K562 (cell line): ENCODE data around the gene ARHGAP18. TPM values are rescaled to one million over a fixed set of nuclear protein-coding genes. Genes with fewer than 3 reads are reported as not detected.
A peak's percentile ranks its signal among the peaks of the same experiment; 100 is the strongest.

ENCODE experiments used
- FOXA1 ChIP-seq: fragments of 450-650 bp; IDR thresholded peaks from 2 replicates; pipeline ENCODE4 v1.6.1; 2016; ENCODE audit warnings: mild to moderate bottlenecking, borderline replicate concordance
- PML ChIP-seq: IDR thresholded peaks from 2 replicates; pipeline ENCODE4 v1.6.1; 2012; ENCODE audit warnings: low read length, inconsistent platforms
- SMARCE1 ChIP-seq: fragments of 450-650 bp; IDR thresholded peaks from 2 replicates; pipeline ENCODE4 v1.7.1; 2016; ENCODE audit warnings: mild to moderate bottlenecking
- ZNF143 ChIP-seq: sonication (generic); formaldehyde crosslinking; IDR thresholded peaks from 2 replicates; pipeline ENCODE4 v1.9.0; 2022; ENCODE audit warnings: mild to moderate bottlenecking, missing genetic modification reagents
- ZNF584 ChIP-seq: fragments of 200-800 bp; sonication (Bioruptor generic); IDR thresholded peaks from 2 replicates; pipeline ENCODE4 v1.6.1; 2016; ENCODE audit warnings: low read depth, mild to moderate bottlenecking, missing genetic modification characterization, missing compliant biosample characterization
- ZNF695 ChIP-seq: fragments of 450-650 bp; formaldehyde crosslinking; IDR thresholded peaks from 2 replicates; pipeline ENCODE4 v1.4.0; 2020; ENCODE audit warnings: mild to moderate bottlenecking, moderate library complexity
- polyA plus RNA-seq, 8 experiments: library from polyadenylated mRNA; depleted of rRNA in 4 of 8; stranded (reverse) in 5 of 8; unstranded in 3 of 8; fragments of >200 nt; fragmentation: Nextera tagmentation in 2 of 8; fragmentation: Illumina TruSeq in 1 of 8; extraction: Ambion mirVana in 2 of 8; extraction: Trizol in 1 of 8; gene quantifications; 2 replicates each; pipeline versions ENCODE4 v1.2.1 to v1.2.3, GENCODE V29; 2011 to 2014; ENCODE audit warnings: inconsistent platforms in 1 of 8, missing spikeins in 1 of 8
- total RNA-seq, 7 experiments: library from RNA; depleted of rRNA in 6 of 7; stranded (reverse); fragments of >200 nt in 6 of 7; fragmentation: Illumina TruSeq in 2 of 7; extraction: Trizol in 2 of 7; gene quantifications; 2 replicates each; pipeline versions ENCODE4 v1.2.1 to v1.2.3, GENCODE V29; 2011 to 2021; ENCODE audit warnings: low replicate concordance in 1 of 7
- TF ChIP-seq, protein P1 (sequence below), 2 experiments: fragments of 450-650 bp in 1 of 2; IDR thresholded peaks; 2 replicates each; pipeline ENCODE4 v1.6.1; 2011 to 2017; ENCODE audit warnings: low read depth in 2 of 2, antibody characterized with exemption in 1 of 2, borderline replicate concordance in 1 of 2, low read length in 1 of 2, mild to moderate bottlenecking in 1 of 2, mixed read lengths in 1 of 2; ENCODE audit not compliant: control insufficient read depth in 1 of 2
- TF ChIP-seq, protein P2 (sequence below): fragments of 200-800 bp; sonication (Bioruptor generic); IDR thresholded peaks from 2 replicates; pipeline ENCODE4 v1.6.1; 2016; ENCODE audit warnings: missing genetic modification characterization, missing compliant biosample characterization
- TF ChIP-seq, protein P3 (sequence below): sonication (generic); formaldehyde crosslinking; IDR thresholded peaks from 2 replicates; pipeline ENCODE4 v1.8.1; 2022; ENCODE audit warnings: missing genetic modification reagents
- TF ChIP-seq, protein P4 (sequence below): fragments of 450-650 bp; formaldehyde crosslinking; IDR thresholded peaks from 2 replicates; pipeline ENCODE4 v1.4.0; 2022; ENCODE audit warnings: missing genetic modification characterization

Gene ARHGAP18
- total and polyA plus RNA-seq, 9 of the 15 experiments (the other 6 are each of a cell fraction or from before 2014, with no cell fraction given): 13.3 to 29.7 (median 21.1) TPM

DNA sequence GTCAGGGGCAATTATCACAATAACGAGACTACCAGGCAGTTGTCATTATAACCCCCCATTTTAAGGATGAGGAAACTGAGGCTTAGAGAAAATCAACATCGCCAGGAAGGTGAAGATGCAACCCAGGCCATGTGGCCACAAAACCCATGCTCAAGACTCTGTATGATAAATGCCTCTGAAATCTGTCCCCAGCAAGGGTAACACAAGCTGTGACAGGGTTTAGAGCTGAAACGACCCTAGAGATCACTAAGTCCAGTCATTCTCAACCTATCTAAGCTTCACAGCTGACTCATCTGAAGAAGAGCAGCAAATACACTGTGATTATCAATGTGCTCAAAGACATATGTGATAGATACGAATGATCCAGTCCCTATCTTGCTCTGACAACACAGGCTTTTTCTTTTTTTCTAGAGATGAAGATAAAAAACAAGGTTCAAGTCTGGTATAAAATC, 47.0 kb downstream of the ARHGAP18 start (continued):
- TF ChIP-seq, protein P1, sequence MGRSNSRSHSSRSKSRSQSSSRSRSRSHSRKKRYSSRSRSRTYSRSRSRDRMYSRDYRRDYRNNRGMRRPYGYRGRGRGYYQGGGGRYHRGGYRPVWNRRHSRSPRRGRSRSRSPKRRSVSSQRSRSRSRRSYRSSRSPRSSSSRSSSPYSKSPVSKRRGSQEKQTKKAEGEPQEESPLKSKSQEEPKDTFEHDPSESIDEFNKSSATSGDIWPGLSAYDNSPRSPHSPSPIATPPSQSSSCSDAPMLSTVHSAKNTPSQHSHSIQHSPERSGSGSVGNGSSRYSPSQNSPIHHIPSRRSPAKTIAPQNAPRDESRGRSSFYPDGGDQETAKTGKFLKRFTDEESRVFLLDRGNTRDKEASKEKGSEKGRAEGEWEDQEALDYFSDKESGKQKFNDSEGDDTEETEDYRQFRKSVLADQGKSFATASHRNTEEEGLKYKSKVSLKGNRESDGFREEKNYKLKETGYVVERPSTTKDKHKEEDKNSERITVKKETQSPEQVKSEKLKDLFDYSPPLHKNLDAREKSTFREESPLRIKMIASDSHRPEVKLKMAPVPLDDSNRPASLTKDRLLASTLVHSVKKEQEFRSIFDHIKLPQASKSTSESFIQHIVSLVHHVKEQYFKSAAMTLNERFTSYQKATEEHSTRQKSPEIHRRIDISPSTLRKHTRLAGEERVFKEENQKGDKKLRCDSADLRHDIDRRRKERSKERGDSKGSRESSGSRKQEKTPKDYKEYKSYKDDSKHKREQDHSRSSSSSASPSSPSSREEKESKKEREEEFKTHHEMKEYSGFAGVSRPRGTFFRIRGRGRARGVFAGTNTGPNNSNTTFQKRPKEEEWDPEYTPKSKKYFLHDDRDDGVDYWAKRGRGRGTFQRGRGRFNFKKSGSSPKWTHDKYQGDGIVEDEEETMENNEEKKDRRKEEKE (IDR thresholded peaks at IDR 0.05; ENCODE audit: borderline replicate concordance in 1 of 2, control insufficient read depth in 1 of 2, low read depth in 2 of 2, low read length in 1 of 2): no peak
- TF ChIP-seq ZNF584 (CRISPR knock-in tag) (no peak), SMARCE1 (peak; percentile 78), FOXA1 (no peak), ZNF695 (no peak), ZNF143 (CRISPR knock-in tag) (no peak), PML (peak; percentile 73; the same call in 1 of the 2 replicates)
- TF ChIP-seq, protein P2, sequence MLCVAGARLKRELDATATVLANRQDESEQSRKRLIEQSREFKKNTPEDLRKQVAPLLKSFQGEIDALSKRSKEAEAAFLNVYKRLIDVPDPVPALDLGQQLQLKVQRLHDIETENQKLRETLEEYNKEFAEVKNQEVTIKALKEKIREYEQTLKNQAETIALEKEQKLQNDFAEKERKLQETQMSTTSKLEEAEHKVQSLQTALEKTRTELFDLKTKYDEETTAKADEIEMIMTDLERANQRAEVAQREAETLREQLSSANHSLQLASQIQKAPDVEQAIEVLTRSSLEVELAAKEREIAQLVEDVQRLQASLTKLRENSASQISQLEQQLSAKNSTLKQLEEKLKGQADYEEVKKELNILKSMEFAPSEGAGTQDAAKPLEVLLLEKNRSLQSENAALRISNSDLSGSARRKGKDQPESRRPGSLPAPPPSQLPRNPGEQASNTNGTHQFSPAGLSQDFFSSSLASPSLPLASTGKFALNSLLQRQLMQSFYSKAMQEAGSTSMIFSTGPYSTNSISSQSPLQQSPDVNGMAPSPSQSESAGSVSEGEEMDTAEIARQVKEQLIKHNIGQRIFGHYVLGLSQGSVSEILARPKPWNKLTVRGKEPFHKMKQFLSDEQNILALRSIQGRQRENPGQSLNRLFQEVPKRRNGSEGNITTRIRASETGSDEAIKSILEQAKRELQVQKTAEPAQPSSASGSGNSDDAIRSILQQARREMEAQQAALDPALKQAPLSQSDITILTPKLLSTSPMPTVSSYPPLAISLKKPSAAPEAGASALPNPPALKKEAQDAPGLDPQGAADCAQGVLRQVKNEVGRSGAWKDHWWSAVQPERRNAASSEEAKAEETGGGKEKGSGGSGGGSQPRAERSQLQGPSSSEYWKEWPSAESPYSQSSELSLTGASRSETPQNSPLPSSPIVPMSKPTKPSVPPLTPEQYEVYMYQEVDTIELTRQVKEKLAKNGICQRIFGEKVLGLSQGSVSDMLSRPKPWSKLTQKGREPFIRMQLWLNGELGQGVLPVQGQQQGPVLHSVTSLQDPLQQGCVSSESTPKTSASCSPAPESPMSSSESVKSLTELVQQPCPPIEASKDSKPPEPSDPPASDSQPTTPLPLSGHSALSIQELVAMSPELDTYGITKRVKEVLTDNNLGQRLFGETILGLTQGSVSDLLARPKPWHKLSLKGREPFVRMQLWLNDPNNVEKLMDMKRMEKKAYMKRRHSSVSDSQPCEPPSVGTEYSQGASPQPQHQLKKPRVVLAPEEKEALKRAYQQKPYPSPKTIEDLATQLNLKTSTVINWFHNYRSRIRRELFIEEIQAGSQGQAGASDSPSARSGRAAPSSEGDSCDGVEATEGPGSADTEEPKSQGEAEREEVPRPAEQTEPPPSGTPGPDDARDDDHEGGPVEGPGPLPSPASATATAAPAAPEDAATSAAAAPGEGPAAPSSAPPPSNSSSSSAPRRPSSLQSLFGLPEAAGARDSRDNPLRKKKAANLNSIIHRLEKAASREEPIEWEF (CRISPR knock-in tag): 0 out of 2 replicates have a peak, but pooled peaks have one; percentile 64
- TF ChIP-seq, protein P3, sequence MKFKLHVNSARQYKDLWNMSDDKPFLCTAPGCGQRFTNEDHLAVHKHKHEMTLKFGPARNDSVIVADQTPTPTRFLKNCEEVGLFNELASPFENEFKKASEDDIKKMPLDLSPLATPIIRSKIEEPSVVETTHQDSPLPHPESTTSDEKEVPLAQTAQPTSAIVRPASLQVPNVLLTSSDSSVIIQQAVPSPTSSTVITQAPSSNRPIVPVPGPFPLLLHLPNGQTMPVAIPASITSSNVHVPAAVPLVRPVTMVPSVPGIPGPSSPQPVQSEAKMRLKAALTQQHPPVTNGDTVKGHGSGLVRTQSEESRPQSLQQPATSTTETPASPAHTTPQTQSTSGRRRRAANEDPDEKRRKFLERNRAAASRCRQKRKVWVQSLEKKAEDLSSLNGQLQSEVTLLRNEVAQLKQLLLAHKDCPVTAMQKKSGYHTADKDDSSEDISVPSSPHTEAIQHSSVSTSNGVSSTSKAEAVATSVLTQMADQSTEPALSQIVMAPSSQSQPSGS (CRISPR knock-in tag): no peak
- TF ChIP-seq, protein P4, sequence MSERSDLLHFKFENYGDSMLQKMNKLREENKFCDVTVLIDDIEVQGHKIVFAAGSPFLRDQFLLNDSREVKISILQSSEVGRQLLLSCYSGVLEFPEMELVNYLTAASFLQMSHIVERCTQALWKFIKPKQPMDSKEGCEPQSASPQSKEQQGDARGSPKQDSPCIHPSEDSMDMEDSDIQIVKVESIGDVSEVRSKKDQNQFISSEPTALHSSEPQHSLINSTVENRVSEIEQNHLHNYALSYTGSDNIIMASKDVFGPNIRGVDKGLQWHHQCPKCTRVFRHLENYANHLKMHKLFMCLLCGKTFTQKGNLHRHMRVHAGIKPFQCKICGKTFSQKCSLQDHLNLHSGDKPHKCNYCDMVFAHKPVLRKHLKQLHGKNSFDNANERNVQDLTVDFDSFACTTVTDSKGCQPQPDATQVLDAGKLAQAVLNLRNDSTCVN (CRISPR knock-in tag): no peak
